H9 (cell line): ENCODE data around the gene NCKAP5. TPM values are rescaled to one million over a fixed set of nuclear protein-coding genes. Genes with fewer than 3 reads are reported as not detected.

Experiments used
- DNase-seq: peaks from one replicate; pipeline ENCODE4 v3.0.0-alpha.2; 2017
- H2AFZ ChIP-seq: one replicate; pipeline ENCODE4 v1.6.1; 2013; ENCODE audit warnings: mild to moderate bottlenecking, low read length, control low read depth, moderate library complexity
- H2AK5ac ChIP-seq: 2 replicates; pipeline ENCODE4 v1.6.1; 2013; ENCODE audit warnings: low read length, control low read depth, mixed read lengths; ENCODE audit not compliant: insufficient read length
- H2BK120ac ChIP-seq: one replicate; pipeline ENCODE4 v1.6.1; 2013; ENCODE audit warnings: low read depth, mild to moderate bottlenecking, low read length, control low read depth, inconsistent platforms; ENCODE audit not compliant: poor library complexity, severe bottlenecking
- H2BK12ac ChIP-seq: 2 replicates; pipeline ENCODE4 v1.6.1; 2013; ENCODE audit warnings: low read length, control low read depth, mixed read lengths, low read depth; ENCODE audit not compliant: insufficient read length
- H2BK15ac ChIP-seq: 2 replicates; pipeline ENCODE4 v1.6.1; 2013; ENCODE audit warnings: low read depth, low read length, control low read depth
- H2BK20ac ChIP-seq: one replicate; pipeline ENCODE4 v1.6.1; 2013; ENCODE audit warnings: low read depth, mild to moderate bottlenecking, low read length, control low read depth, inconsistent platforms; ENCODE audit not compliant: poor library complexity, severe bottlenecking
- H2BK5ac ChIP-seq: 2 replicates; pipeline ENCODE4 v1.6.1; 2013; ENCODE audit warnings: low read length, control low read depth, mixed read lengths; ENCODE audit not compliant: insufficient read length
- H3K14ac ChIP-seq: 2 replicates; pipeline ENCODE4 v1.6.1; 2013; ENCODE audit warnings: low read length, control low read depth; ENCODE audit not compliant: insufficient read depth
- H3K18ac ChIP-seq: 2 replicates; pipeline ENCODE4 v1.6.1; 2013; ENCODE audit warnings: low read depth, mild to moderate bottlenecking, mixed read lengths, low read length, control low read depth; ENCODE audit not compliant: insufficient read length
- H3K23ac ChIP-seq: 2 replicates; pipeline ENCODE4 v1.6.1; 2013; ENCODE audit warnings: low read length, control low read depth, mixed read lengths, low read depth; ENCODE audit not compliant: insufficient read length
- H3K23me2 ChIP-seq: 2 replicates; pipeline ENCODE4 v1.6.1; 2013; ENCODE audit warnings: low read depth, mild to moderate bottlenecking, mixed read lengths, low read length, control low read depth; ENCODE audit not compliant: insufficient read length, poor library complexity, severe bottlenecking
- H3K27ac ChIP-seq: 2 replicates; pipeline ENCODE4 v1.5.1; 2013; ENCODE audit warnings: low read length, control low read depth, mixed read lengths, low read depth; ENCODE audit not compliant: insufficient read length
- H3K27me3 ChIP-seq: 2 replicates; pipeline ENCODE4 v1.6.1; 2013; ENCODE audit warnings: low read length, control low read depth, inconsistent platforms; ENCODE audit not compliant: insufficient read depth
- H3K4ac ChIP-seq: 2 replicates; pipeline ENCODE4 v1.6.1; 2013; ENCODE audit warnings: low read depth, mild to moderate bottlenecking, control low read depth, inconsistent platforms, low read length, moderate library complexity
- H3K4me1 ChIP-seq: 2 replicates; pipeline ENCODE4 v1.6.1; 2013; ENCODE audit warnings: low read length, control low read depth, inconsistent platforms; ENCODE audit not compliant: insufficient read depth
- H3K4me2 ChIP-seq: 2 replicates; pipeline ENCODE4 v1.6.1; 2013; ENCODE audit warnings: low read length, control low read depth, mixed read lengths; ENCODE audit not compliant: insufficient read length, insufficient read depth
- H3K56ac ChIP-seq: 2 replicates; pipeline ENCODE4 v1.6.1; 2013; ENCODE audit warnings: low read depth, mild to moderate bottlenecking, mixed read lengths, low read length, control low read depth; ENCODE audit not compliant: insufficient read length
- H3K79me1 ChIP-seq: 2 replicates; pipeline ENCODE4 v1.6.1; 2013; ENCODE audit warnings: low read depth, mild to moderate bottlenecking, moderate library complexity, low read length, control low read depth, inconsistent platforms; ENCODE audit not compliant: insufficient read depth, poor library complexity, severe bottlenecking
- H3K79me2 ChIP-seq: 2 replicates; pipeline ENCODE4 v1.6.1; 2013; ENCODE audit warnings: low read length, control low read depth, inconsistent platforms; ENCODE audit not compliant: insufficient read depth
- H3K9ac ChIP-seq: 2 replicates; pipeline ENCODE4 v1.6.1; 2013; ENCODE audit warnings: low read length, control low read depth, mixed read lengths; ENCODE audit not compliant: insufficient read length; ENCODE audit errors: extremely low read depth
- H3K9me3 ChIP-seq: one replicate; pipeline ENCODE4 v1.6.1; 2013; ENCODE audit warnings: low read depth, low read length, inconsistent platforms; ENCODE audit not compliant: control insufficient read depth
- H3T11ph ChIP-seq: one replicate; pipeline ENCODE4 v1.6.1; 2013; ENCODE audit warnings: mild to moderate bottlenecking, low read length, control low read depth, inconsistent platforms
- H4K20me1 ChIP-seq: one replicate; pipeline ENCODE4 v1.6.1; 2013; ENCODE audit not compliant: control insufficient read depth, insufficient read length, insufficient read depth
- H4K5ac ChIP-seq: 2 replicates; pipeline ENCODE4 v1.6.1; 2013; ENCODE audit warnings: low read depth, mild to moderate bottlenecking, mixed read lengths, low read length, control low read depth; ENCODE audit not compliant: insufficient read length
- H4K8ac ChIP-seq: replicated peaks from 2 replicates; pipeline ENCODE4 v1.6.1; 2013; ENCODE audit warnings: low read length, control low read depth, mixed read lengths, low read depth; ENCODE audit not compliant: insufficient read length
- H4K91ac ChIP-seq: 2 replicates; pipeline ENCODE4 v1.6.1; 2013; ENCODE audit warnings: low read depth, mild to moderate bottlenecking, moderate library complexity, mixed read lengths, low read length, control low read depth; ENCODE audit not compliant: insufficient read length
- H3K27ac Mint-ChIP-seq, 3 experiments: 2 replicates in 2 of 3; 3 replicates in 1 of 3; pipeline ENCODE4 v1.8.0; 2020 to 2021; ENCODE audit warnings: mixed read lengths in 3 of 3, mild to moderate bottlenecking in 1 of 3, moderate library complexity in 1 of 3
- H3K27me3 Mint-ChIP-seq: 2 replicates; pipeline ENCODE4 v1.8.0; 2021; ENCODE audit warnings: low read depth, mild to moderate bottlenecking, moderate library complexity, mixed read lengths
- H3K36me3 Mint-ChIP-seq, 3 experiments: 2 replicates in 2 of 3; 3 replicates in 1 of 3; pipeline ENCODE4 v1.8.0; 2020 to 2021; ENCODE audit warnings: low read depth in 3 of 3, mixed read lengths in 3 of 3; ENCODE audit not compliant: insufficient read depth in 1 of 3
- H3K4me1 Mint-ChIP-seq, 2 experiments: 2 replicates each; pipeline ENCODE4 v1.8.0; 2020; ENCODE audit warnings: mixed read lengths in 2 of 2
- H3K4me3 Mint-ChIP-seq, 2 experiments: 2 replicates in 1 of 2; 3 replicates in 1 of 2; pipeline ENCODE4 v1.8.0; 2020 to 2021; ENCODE audit warnings: mild to moderate bottlenecking in 2 of 2, mixed read lengths in 2 of 2, moderate library complexity in 1 of 2
- H3K9me3 Mint-ChIP-seq, 2 experiments: 2 replicates in 1 of 2; 3 replicates in 1 of 2; pipeline ENCODE4 v1.8.0; 2020; ENCODE audit warnings: mild to moderate bottlenecking in 2 of 2, mixed read lengths in 2 of 2, moderate library complexity in 1 of 2
- WGBS: extraction: QIAGEN DNeasy Blood & Tissue Kit; methylation state at CpG from one replicate; pipeline ENCODE4 v1.1.7; 2013; ENCODE audit warnings: missing lambda C conversion rate, low lambda C conversion rate, mixed read lengths; ENCODE audit not compliant: insufficient read length; ENCODE audit errors: extremely low coverage; 5-methylcytosine and 5-hydroxymethylcytosine counted together
- total RNA-seq: library from RNA; stranded (reverse); gene quantifications from 2 replicates; pipeline ENCODE4 v1.2.1, GENCODE V29; 2021
- TF ChIP-seq, protein P1 (sequence below): fragments of 200-600 bp; sonication (generic); conservative IDR thresholded peaks from 3 replicates; pipeline ENCODE4 v1.8.0; 2021; ENCODE audit warnings: antibody characterized with exemption, mild to moderate bottlenecking

NCKAP5 gene
- total RNA-seq, 1 experiment from 2014 or later, result 0.26 TPM

DNA sequence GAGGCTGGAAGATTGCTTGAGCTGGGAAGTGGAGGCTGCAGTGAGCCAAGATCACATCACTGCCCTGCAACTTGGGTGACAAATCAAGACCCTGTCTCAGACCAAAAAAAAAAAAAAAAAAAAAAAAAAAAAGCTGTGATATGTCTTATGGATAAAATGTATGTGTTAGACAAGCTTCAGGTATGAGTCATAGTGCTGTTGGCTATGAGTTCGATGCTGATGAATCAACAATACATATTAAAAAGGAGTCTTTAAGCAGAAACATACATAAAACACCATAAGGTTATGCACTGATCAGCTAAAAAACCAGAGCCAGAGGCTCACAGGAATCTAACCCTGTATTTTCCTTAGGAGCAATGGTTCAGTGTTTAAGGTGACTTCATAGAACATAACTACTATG is 332.3 kb downstream of the NCKAP5 start:
- Mint-ChIP-seq H3K9me3 (no peaks in the 10 kb centered on the region), H3K4me1 (no peaks in the 10 kb centered on the region), H3K4me3 (no peak overlapping the region), H3K36me3 (no peaks in the 10 kb centered on the region), H3K27ac (no peak overlapping the region), H3K27me3 (no peaks in the 10 kb centered on the region)
- H3K27me3 ChIP-seq, result no peaks in the 10 kb centered on the region
- H4K20me1 ChIP-seq, result no peaks in the 10 kb centered on the region
- H2AK5ac ChIP-seq, result no peak overlapping the region
- no peak overlapping the region for H3T11ph ChIP-seq
- no peaks in the 10 kb centered on the region for H3K79me2 ChIP-seq
- H2AFZ ChIP-seq, result no peak overlapping the region
- H3K4ac ChIP-seq, result no peak overlapping the region
- TF ChIP-seq, protein P1, sequence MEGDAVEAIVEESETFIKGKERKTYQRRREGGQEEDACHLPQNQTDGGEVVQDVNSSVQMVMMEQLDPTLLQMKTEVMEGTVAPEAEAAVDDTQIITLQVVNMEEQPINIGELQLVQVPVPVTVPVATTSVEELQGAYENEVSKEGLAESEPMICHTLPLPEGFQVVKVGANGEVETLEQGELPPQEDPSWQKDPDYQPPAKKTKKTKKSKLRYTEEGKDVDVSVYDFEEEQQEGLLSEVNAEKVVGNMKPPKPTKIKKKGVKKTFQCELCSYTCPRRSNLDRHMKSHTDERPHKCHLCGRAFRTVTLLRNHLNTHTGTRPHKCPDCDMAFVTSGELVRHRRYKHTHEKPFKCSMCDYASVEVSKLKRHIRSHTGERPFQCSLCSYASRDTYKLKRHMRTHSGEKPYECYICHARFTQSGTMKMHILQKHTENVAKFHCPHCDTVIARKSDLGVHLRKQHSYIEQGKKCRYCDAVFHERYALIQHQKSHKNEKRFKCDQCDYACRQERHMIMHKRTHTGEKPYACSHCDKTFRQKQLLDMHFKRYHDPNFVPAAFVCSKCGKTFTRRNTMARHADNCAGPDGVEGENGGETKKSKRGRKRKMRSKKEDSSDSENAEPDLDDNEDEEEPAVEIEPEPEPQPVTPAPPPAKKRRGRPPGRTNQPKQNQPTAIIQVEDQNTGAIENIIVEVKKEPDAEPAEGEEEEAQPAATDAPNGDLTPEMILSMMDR, result no peak
- no peaks in the 10 kb centered on the region for H3K9me3 ChIP-seq
- no peak overlapping the region for H3K27ac ChIP-seq
- no CpG with 5 or more reads among the region's 1 CpG for whole genome bisulfite sequencing
- no peak overlapping the region for H3K56ac ChIP-seq
- no peak overlapping the region for H3K23ac ChIP-seq
- H2BK15ac ChIP-seq, result no peak overlapping the region
- no peaks in the 10 kb centered on the region for H3K23me2 ChIP-seq
- no peaks in the 10 kb centered on the region for H3K4me1 ChIP-seq
- no peak overlapping the region for H4K91ac ChIP-seq
- DNase-seq, result no peak
- H3K4me2 ChIP-seq, result no peak overlapping the region
- H4K8ac ChIP-seq, result no peak overlapping the region
- H3K79me1 ChIP-seq, result no peaks in the 10 kb centered on the region
- no peak overlapping the region for H2BK12ac ChIP-seq
- no peak overlapping the region for H3K14ac ChIP-seq
- H4K5ac ChIP-seq, result no peak overlapping the region
- H3K9ac ChIP-seq, result no peak overlapping the region
- no peak overlapping the region for H2BK5ac ChIP-seq
- no peak overlapping the region for H2BK20ac ChIP-seq
- H2BK120ac ChIP-seq, result no peak overlapping the region
- H3K18ac ChIP-seq, result no peak overlapping the region
